Measurements from ENCODE around the gene LRP8.

- no peak for TF ChIP-seq CTCF (conservative IDR thresholded peaks at IDR 0.05; ENCODE audit: low read depth, low read length)
- TF ChIP-seq EZH2 (IDR thresholded peaks at IDR 0.05; ENCODE audit: low read length, unreplicated experiment) = no peak
- no peak for TF ChIP-seq EZH2phosphoT487 (IDR thresholded peaks at IDR 0.05; ENCODE audit: borderline replicate concordance, low read length)
These were observed 3.7 kb upstream of the LRP8 start for GRCh38 chr1:53331446-53332185.

Data from PC-3 (cell line).